Chondrocyte (in vitro differentiated cells): ENCODE results near the gene C10orf90. TPM values are rescaled to one million over a fixed set of nuclear protein-coding genes. Genes with fewer than 3 reads are reported as not detected.

ENCODE experiments used
- DNase-seq: peaks from one replicate; pipeline ENCODE4 v3.0.0; 2021; ENCODE audit warnings: mixed read lengths, low spot score
- H3K27ac Mint-ChIP-seq: one replicate; pipeline ENCODE4 v1.8.0; 2021; ENCODE audit warnings: mild to moderate bottlenecking, moderate library complexity, mixed read lengths; ENCODE audit not compliant: unreplicated experiment
- H3K27me3 Mint-ChIP-seq: 2 replicates; pipeline ENCODE4 v1.8.0; 2021; ENCODE audit warnings: low read depth, mixed read lengths
- H3K36me3 Mint-ChIP-seq: 2 replicates; pipeline ENCODE4 v1.8.0; 2021; ENCODE audit warnings: low read depth, mixed read lengths
- H3K4me1 Mint-ChIP-seq: 2 replicates; pipeline ENCODE4 v1.8.0; 2021; ENCODE audit warnings: low read depth, mild to moderate bottlenecking, mixed read lengths
- H3K4me3 Mint-ChIP-seq: one replicate; pipeline ENCODE4 v1.8.0; 2021; ENCODE audit warnings: mild to moderate bottlenecking, moderate library complexity, mixed read lengths; ENCODE audit not compliant: unreplicated experiment
- H3K9me3 Mint-ChIP-seq: 2 replicates; pipeline ENCODE4 v1.8.0; 2021; ENCODE audit warnings: low read depth, mixed read lengths
- CTCF ChIP-seq: fragments of 200-600 bp; sonication (generic); IDR thresholded peaks from 2 replicates; pipeline ENCODE4 v1.5.0; 2021; ENCODE audit warnings: antibody characterized with exemption, mild to moderate bottlenecking, moderate library complexity
- total RNA-seq: library from RNA; stranded (reverse); gene quantifications from 3 replicates; pipeline ENCODE4 v1.2.1, GENCODE V29; 2021

The C10orf90 gene
- total RNA-seq, 1 donor from 2014 or later: not detected

- no peaks in the 10 kb centered on the region for H3K36me3 Mint-ChIP-seq
- H3K27ac Mint-ChIP-seq: no peak overlapping the region
- TF ChIP-seq CTCF: no peak
- H3K9me3 Mint-ChIP-seq: no peaks in the 10 kb centered on the region
- no peaks in the 10 kb centered on the region for H3K27me3 Mint-ChIP-seq
- DNase-seq: no peak
- H3K4me1 Mint-ChIP-seq: peaks cover 10% of the 10 kb centered on the region
- H3K4me3 Mint-ChIP-seq: no peak overlapping the region
Measured at GRCh38 chr10:126617733-126618132, 52.8 kb downstream of the C10orf90 start.

- H3K4me3 Mint-ChIP-seq: no peak overlapping the region
- TF ChIP-seq CTCF: no peak
Measured at GRCh38 chr10:126617208-126617607, 53.3 kb downstream of the C10orf90 start.

GRCh38 chr10:126616737-126617136 is 53.8 kb downstream of the C10orf90 start:
- no peak for TF ChIP-seq CTCF
- no peaks in the 10 kb centered on the region for H3K36me3 Mint-ChIP-seq
- H3K9me3 Mint-ChIP-seq: no peaks in the 10 kb centered on the region
- no peak overlapping the region for H3K4me3 Mint-ChIP-seq
- peaks cover 10% of the 10 kb centered on the region for H3K4me1 Mint-ChIP-seq
- H3K27me3 Mint-ChIP-seq: no peaks in the 10 kb centered on the region
- H3K27ac Mint-ChIP-seq: no peak overlapping the region
- DNase-seq: no peak

More at GRCh38 chr10:126617208-126617607, 53.3 kb downstream of the C10orf90 start:
- Mint-ChIP-seq H3K27me3 (no peaks in the 10 kb centered on the region), H3K36me3 (no peaks in the 10 kb centered on the region), H3K9me3 (no peaks in the 10 kb centered on the region), H3K4me1 (peaks cover 10% of the 10 kb centered on the region), H3K27ac (no peak overlapping the region)
- no peak for DNase-seq

- peaks cover 1% of the 10 kb centered on the region for H3K27me3 Mint-ChIP-seq
- H3K27ac Mint-ChIP-seq: no peak overlapping the region
- H3K4me1 Mint-ChIP-seq: no peaks in the 10 kb centered on the region
- no peak overlapping the region for H3K4me3 Mint-ChIP-seq
- TF ChIP-seq CTCF: no peak
- DNase-seq: no peak
- no peaks in the 10 kb centered on the region for H3K9me3 Mint-ChIP-seq
- no peaks in the 10 kb centered on the region for H3K36me3 Mint-ChIP-seq
Measured at GRCh38 chr10:126611303-126611702, 59.2 kb downstream of the C10orf90 start.

- H3K4me3 Mint-ChIP-seq: no peak overlapping the region
- H3K27ac Mint-ChIP-seq: no peak overlapping the region
- H3K27me3 Mint-ChIP-seq: peaks cover 3% of the 10 kb centered on the region
- no peaks in the 10 kb centered on the region for H3K4me1 Mint-ChIP-seq
- H3K9me3 Mint-ChIP-seq: no peaks in the 10 kb centered on the region
- no peak for DNase-seq
- no peak for TF ChIP-seq CTCF
- no peaks in the 10 kb centered on the region for H3K36me3 Mint-ChIP-seq
Measured at GRCh38 chr10:126609566-126609965, 60.9 kb downstream of the C10orf90 start.
